Activated naive CD8-positive, alpha-beta T cell treated with anti-CD3 and anti-CD28 coated beads for 36 hours (primary cell): ENCODE measurements around the gene EXD2. TPM values are rescaled to one million over a fixed set of nuclear protein-coding genes. Genes with fewer than 3 reads are reported as not detected.
"Not testable (repeated sequence)": the region's sequence is repeated elsewhere in the genome, so short reads cannot be mapped to it uniquely, and the experiment has no call there.

Experiments
- DNase-seq: peaks from one replicate; pipeline ENCODE4 v3.0.0; 2021
- H3K27ac Mint-ChIP-seq: one replicate; pipeline ENCODE4 v1.8.0; 2022; ENCODE audit warnings: mild to moderate bottlenecking, moderate library complexity, mixed read lengths
- H3K27me3 Mint-ChIP-seq: one replicate; pipeline ENCODE4 v1.8.0; 2022; ENCODE audit warnings: mild to moderate bottlenecking, mixed read lengths
- H3K36me3 Mint-ChIP-seq: one replicate; pipeline ENCODE4 v1.8.0; 2021; ENCODE audit warnings: mild to moderate bottlenecking, mixed read lengths
- H3K4me1 Mint-ChIP-seq: one replicate; pipeline ENCODE4 v1.8.0; 2021; ENCODE audit warnings: mixed read lengths
- H3K4me3 Mint-ChIP-seq: one replicate; pipeline ENCODE4 v1.8.0; 2022; ENCODE audit warnings: mild to moderate bottlenecking, moderate library complexity, mixed read lengths
- H3K9me3 Mint-ChIP-seq: one replicate; pipeline ENCODE4 v1.8.0; 2022; ENCODE audit warnings: mixed read lengths
- total RNA-seq, 2 experiments: library from RNA; stranded (reverse); gene quantifications; one replicate each; pipeline ENCODE4 v1.2.3, GENCODE V29; 2021

EXD2 gene
- total RNA-seq, 2 experiments from 2014 or later = 12.0 to 13.0 TPM

- not testable (repeated sequence) for DNase-seq, H3K4me3 Mint-ChIP-seq, H3K27me3 Mint-ChIP-seq, H3K36me3 Mint-ChIP-seq, H3K27ac Mint-ChIP-seq, H3K9me3 Mint-ChIP-seq, H3K4me1 Mint-ChIP-seq
These were observed 99.6 kb downstream of the EXD2 start for GRCh38 chr14:69290881-69291280.

GRCh38 chr14:69291396-69291795 is 100.1 kb downstream of the EXD2 start:
- Mint-ChIP-seq H3K4me3 (no peak overlapping the region), H3K9me3 (no peaks in the 10 kb centered on the region), H3K36me3 (no peaks in the 10 kb centered on the region), H3K4me1 (no peaks in the 10 kb centered on the region), H3K27me3 (no peaks in the 10 kb centered on the region), H3K27ac (no peak overlapping the region)
- no peak for DNase-seq

- no peak for DNase-seq
- Mint-ChIP-seq H3K4me3 (no peak overlapping the region), H3K9me3 (no peaks in the 10 kb centered on the region), H3K27me3 (no peaks in the 10 kb centered on the region), H3K4me1 (no peaks in the 10 kb centered on the region), H3K27ac (no peak overlapping the region), H3K36me3 (no peaks in the 10 kb centered on the region)
These were observed 100.7 kb downstream of the EXD2 start for GRCh38 chr14:69291891-69292561.

Other genes with a start within 250 kb of the EXD2 start
- gene ACTN1, start 212.2 kb upstream of the EXD2 start, total RNA-seq = 100 to 1,000 TPM; 171 to 177 TPM
- gene DCAF5, start 38.4 kb upstream of the EXD2 start, total RNA-seq = 10 to 100 TPM; 33.4 to 35.1 TPM
- under 1 TPM; 0.50 to 0.56 TPM for gene GALNT16, start 68.7 kb downstream of the EXD2 start, total RNA-seq
- 100 to 1,000 TPM; 392 to 403 TPM for gene ERH, start 206.8 kb downstream of the EXD2 start, total RNA-seq
- 10 to 100 TPM; 47.9 to 48.2 TPM for gene SLC39A9, start 207.2 kb downstream of the EXD2 start, total RNA-seq